ENCODE measurements around the gene PTS. TPM values are rescaled to one million over a fixed set of nuclear protein-coding genes. Genes with fewer than 3 reads are reported as not detected.
A peak's percentile ranks its signal among the peaks of the same experiment; 100 is the strongest.

The PTS gene
- total RNA-seq, 1 donor from 2014 or later, result 39.5 TPM

- intact Hi-C loops (cut with DNase I), result no loop called here
- ATAC-seq (no peak), DNase-seq (ENCODE audit: low spot score) (no peak)
These were observed 23.8 kb downstream of the PTS start for GRCh38 chr11:112249871-112250610.

- intact Hi-C loops (cut with DNase I), result no loop called here
- DNase-seq (ENCODE audit: low spot score) (no peak), ATAC-seq (no peak)
These were observed 27.5 kb downstream of the PTS start for GRCh38 chr11:112253605-112254242.

GRCh38 chr11:112255067-112255720, 29.0 kb downstream of the PTS start:
- DNase-seq (ENCODE audit: low spot score), result no peak
- no peak for ATAC-seq
- intact Hi-C loops (cut with DNase I), result no loop called here

- no peak for ATAC-seq
- DNase-seq (ENCODE audit: low spot score), result no peak
- intact Hi-C loops (cut with DNase I), result no loop called here
These were observed 34.3 kb downstream of the PTS start, which contains the start of gene PLET1 for GRCh38 chr11:112260490-112260889. TSS of gene PLET1 (minus strand) at chr11:112260860. CDS start at chr11:112260589, 271 bp downstream.

GRCh38 chr11:112265659-112266409, 39.6 kb downstream of the PTS start:
- no peak for ATAC-seq
- intact Hi-C loops (cut with DNase I), result loop anchor here (2.0 kb wide), 1 partner anchor 61 kb away; no protein-coding TSS in a partner anchor
- DNase-seq (ENCODE audit: low spot score), result no peak

- no peak for DNase-seq (ENCODE audit: low spot score)
- intact Hi-C loops (cut with DNase I), result loop anchor here (2.0 kb wide), 1 partner anchor 60 kb away; no protein-coding TSS in a partner anchor
- ATAC-seq, result no peak
These were observed 40.2 kb downstream of the PTS start for GRCh38 chr11:112266410-112266778.

GRCh38 chr11:112267188-112267591, 41.0 kb downstream of the PTS start:
- DNase-seq (ENCODE audit: low spot score) (no peak), ATAC-seq (no peak)
- intact Hi-C loops (cut with DNase I), result loop anchor here (2.0 kb wide), 1 partner anchor 60 kb away; no protein-coding TSS in a partner anchor

- ATAC-seq, result no peak
- intact Hi-C loops (cut with DNase I), result no loop called here
- no peak for DNase-seq (ENCODE audit: low spot score)
These were observed 42.2 kb downstream of the PTS start for GRCh38 chr11:112268406-112268805.

- no peak for DNase-seq (ENCODE audit: low spot score)
- no peak for ATAC-seq
- intact Hi-C loops (cut with DNase I), result no loop called here
These were observed 42.9 kb downstream of the PTS start for GRCh38 chr11:112269139-112269538.

GRCh38 chr11:112270551-112271180, 44.4 kb downstream of the PTS start:
- ATAC-seq, result no peak
- intact Hi-C loops (cut with DNase I), result no loop called here
- DNase-seq (ENCODE audit: low spot score), result no peak

GRCh38 chr11:112271242-112271641, 45.0 kb downstream of the PTS start:
- no peak for ATAC-seq
- intact Hi-C loops (cut with DNase I), result no loop called here

GRCh38 chr11:112273066-112273465, 46.8 kb downstream of the PTS start:
- intact Hi-C loops (cut with DNase I), result no loop called here
- DNase-seq (ENCODE audit: low spot score), result no peak
- no peak for ATAC-seq

More at GRCh38 chr11:112271242-112271641, 45.0 kb downstream of the PTS start:
- DNase-seq (ENCODE audit: low spot score), result no peak

- DNase-seq (ENCODE audit: low spot score), result no peak
- intact Hi-C loops (cut with DNase I), result no loop called here
- no peak for ATAC-seq
These were observed 48.0 kb downstream of the PTS start for GRCh38 chr11:112274007-112274783.

- DNase-seq (ENCODE audit: low spot score), result no peak
- no peak for ATAC-seq
- intact Hi-C loops (cut with DNase I), result loop anchor here (5.0 kb wide), 1 partner anchor 60 kb away; no protein-coding TSS in a partner anchor
These were observed 50.8 kb downstream of the PTS start for GRCh38 chr11:112277029-112277428.

- ATAC-seq (no peak), DNase-seq (ENCODE audit: low spot score) (no peak)
- intact Hi-C loops (cut with DNase I), result loop anchor here (5.0 kb wide), 1 partner anchor 61 kb away; no protein-coding TSS in a partner anchor
These were observed 51.7 kb downstream of the PTS start for GRCh38 chr11:112277941-112278340.

- intact Hi-C loops (cut with DNase I), result loop anchor here (5.0 kb wide), 1 partner anchor 62 kb away; no protein-coding TSS in a partner anchor
These were observed 52.6 kb downstream of the PTS start for GRCh38 chr11:112278803-112279202.

GRCh38 chr11:112279901-112280267, 53.7 kb downstream of the PTS start:
- DNase-seq (ENCODE audit: low spot score) (peak; percentile 86), ATAC-seq (peak; percentile 90)
- intact Hi-C loops (cut with DNase I), result loop anchor here (5.0 to 10.0 kb wide), 2 partner anchors 63 to 175 kb away; no protein-coding TSS in a partner anchor

More at GRCh38 chr11:112278803-112279202, 52.6 kb downstream of the PTS start:
- ATAC-seq (no peak), DNase-seq (ENCODE audit: low spot score) (no peak)
